Activated CD4-positive, CD25-positive, alpha-beta regulatory T cell treated with anti-CD3 and anti-CD28 coated beads, Interleukin-2, amount 50 U/mL, for 24 hours (primary cell): ENCODE results near the gene SNRPB.

Source experiments
- ATAC-seq, 2 donors: fragments of 150-1000 bp; cut with Tn5 transposase; one replicate each; pipeline ENCODE4 v1.10.0; 2021; ENCODE audit warnings: mild to moderate bottlenecking in 1 of 2, moderate library complexity in 1 of 2

Gene SNRPB

DNA sequence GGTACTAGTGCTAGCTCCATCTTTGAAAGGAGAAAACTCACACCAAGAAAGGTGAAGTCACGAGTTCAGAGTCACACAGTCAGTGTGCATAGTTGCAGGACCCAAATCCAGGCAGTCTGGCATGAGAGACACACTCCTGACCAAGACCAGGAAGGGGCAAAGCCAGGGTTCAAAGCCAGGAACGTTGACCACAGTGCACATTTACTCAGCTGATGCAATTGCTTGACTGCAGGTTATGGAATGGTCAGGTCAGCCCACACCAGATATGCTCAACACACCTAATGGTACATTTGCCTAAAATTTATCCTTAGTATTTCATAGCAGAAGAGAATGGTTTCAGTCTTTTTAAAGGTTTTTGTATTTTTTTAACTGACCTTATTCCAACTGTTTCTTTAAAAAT lies 52.2 kb downstream of the SNRPB start:
- no peak for ATAC-seq

DNA sequence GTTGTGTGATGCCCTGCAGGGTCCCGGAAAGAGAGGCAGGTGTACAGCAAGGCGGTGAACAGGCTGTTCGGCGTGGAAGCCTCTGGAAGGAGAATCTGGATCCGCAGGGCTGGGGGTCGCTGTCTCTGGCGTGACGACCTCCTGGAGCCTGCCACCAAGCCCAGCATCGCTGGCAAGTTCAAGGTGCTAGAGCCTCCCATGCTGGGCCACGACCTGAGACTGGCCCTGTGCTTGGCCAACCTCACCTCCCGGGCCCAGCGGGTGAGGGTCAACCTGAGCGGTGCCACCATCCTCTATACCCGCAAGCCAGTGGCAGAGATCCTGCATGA lies 53.4 kb downstream of the SNRPB start:
- no peak for ATAC-seq

DNA sequence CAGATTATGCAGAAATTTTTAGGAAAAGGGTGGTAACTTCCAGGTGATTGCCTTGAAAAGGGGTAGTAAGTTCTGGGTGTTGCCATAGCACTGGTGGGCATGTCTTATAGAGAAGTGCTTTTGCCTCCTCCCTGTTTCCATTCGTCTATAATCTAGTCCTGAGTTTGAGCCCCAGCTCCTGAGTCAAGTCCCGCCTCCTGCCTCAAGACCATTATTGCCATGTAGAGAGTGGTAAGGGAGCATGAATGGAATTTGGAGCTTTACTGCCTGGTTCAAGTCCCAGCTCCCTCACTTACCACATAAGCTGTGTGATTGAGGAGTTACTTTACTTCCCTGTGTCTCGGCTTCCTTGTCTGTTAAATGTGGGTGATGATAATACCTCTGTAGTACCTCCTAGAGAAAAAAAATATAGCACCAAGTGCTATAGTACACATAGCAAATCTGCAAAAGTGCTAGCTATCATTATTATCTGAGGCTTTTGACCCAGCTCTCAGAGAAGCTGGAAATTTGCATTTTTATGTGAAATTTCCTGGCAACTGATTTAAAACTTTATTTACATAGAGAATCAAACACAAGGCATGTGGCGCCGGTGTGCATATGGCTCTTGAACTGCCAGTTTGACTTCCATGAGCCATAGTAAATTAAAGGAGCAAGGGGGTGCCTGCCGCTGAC lies 53.9 kb downstream of the SNRPB start:
- no peak for ATAC-seq
